ENCODE data around the gene CMSS1.

GRCh38 chr3:99855900-99856299 lies 38.2 kb downstream of the CMSS1 start:
- TF ChIP-seq, protein P1, sequence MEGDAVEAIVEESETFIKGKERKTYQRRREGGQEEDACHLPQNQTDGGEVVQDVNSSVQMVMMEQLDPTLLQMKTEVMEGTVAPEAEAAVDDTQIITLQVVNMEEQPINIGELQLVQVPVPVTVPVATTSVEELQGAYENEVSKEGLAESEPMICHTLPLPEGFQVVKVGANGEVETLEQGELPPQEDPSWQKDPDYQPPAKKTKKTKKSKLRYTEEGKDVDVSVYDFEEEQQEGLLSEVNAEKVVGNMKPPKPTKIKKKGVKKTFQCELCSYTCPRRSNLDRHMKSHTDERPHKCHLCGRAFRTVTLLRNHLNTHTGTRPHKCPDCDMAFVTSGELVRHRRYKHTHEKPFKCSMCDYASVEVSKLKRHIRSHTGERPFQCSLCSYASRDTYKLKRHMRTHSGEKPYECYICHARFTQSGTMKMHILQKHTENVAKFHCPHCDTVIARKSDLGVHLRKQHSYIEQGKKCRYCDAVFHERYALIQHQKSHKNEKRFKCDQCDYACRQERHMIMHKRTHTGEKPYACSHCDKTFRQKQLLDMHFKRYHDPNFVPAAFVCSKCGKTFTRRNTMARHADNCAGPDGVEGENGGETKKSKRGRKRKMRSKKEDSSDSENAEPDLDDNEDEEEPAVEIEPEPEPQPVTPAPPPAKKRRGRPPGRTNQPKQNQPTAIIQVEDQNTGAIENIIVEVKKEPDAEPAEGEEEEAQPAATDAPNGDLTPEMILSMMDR (IDR thresholded peaks at IDR 0.05): no peak
- no peak for TF ChIP-seq POLR2A (IDR thresholded peaks at IDR 0.05; ENCODE audit: low read depth)

All from esophagus muscularis mucosa (tissue), 3 donors.